ENCODE data around the gene C10orf90.

The C10orf90 gene

DNA sequence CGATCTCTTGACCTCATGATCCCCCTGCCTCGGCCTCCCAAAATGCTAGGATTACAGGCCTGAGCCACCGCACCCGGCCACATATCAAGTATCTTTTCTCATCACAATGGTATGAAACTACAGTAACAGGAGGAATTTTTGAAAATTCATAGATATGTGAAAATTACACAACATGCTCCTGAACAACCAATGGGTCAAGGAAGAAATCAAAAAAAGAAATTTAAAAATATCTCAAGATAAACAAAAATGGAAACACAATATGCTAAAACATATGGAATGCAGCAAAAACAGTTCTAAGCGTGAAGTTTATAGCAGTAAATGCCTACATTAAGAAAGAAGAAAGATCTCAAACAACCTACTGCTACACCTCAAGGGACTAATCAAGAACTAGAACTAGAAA lies 222.4 kb downstream of the C10orf90 start:
- Histone ChIP-seq H3K9ac (ENCODE audit: low read length) (no peak overlapping the region), H2AFZ (ENCODE audit: low read length) (no peak overlapping the region), H3K27me3 (ENCODE audit: insufficient read depth, low read length) (no peaks in the 10 kb centered on the region), H3K4me1 (ENCODE audit: insufficient read depth, low read length, severe bottlenecking) (no peaks in the 10 kb centered on the region), H3K79me2 (ENCODE audit: insufficient read depth, low read length) (no peaks in the 10 kb centered on the region), H4K20me1 (ENCODE audit: insufficient read depth, low read length) (no peaks in the 10 kb centered on the region), H3F3A (ENCODE audit: insufficient read depth, low read length) (no peaks in the 10 kb centered on the region), H3K27ac (ENCODE audit: low read depth, low read length, poor library complexity, severe bottlenecking) (no peak overlapping the region), H3K9me2 (ENCODE audit: low read depth, low read length) (no peaks in the 10 kb centered on the region), H3K36me3 (ENCODE audit: insufficient read depth, low read length) (no peaks in the 10 kb centered on the region), H3K4me3 (ENCODE audit: low read depth, low read length, poor library complexity, severe bottlenecking) (no peak overlapping the region), H3K4me2 (ENCODE audit: low read length) (no peak overlapping the region), H3K9me3 (ENCODE audit: low read length) (no peaks in the 10 kb centered on the region)
- no peak for TF ChIP-seq EZH2 (IDR thresholded peaks at IDR 0.05; ENCODE audit: borderline replicate concordance, low read length)
- TF ChIP-seq, protein P1, sequence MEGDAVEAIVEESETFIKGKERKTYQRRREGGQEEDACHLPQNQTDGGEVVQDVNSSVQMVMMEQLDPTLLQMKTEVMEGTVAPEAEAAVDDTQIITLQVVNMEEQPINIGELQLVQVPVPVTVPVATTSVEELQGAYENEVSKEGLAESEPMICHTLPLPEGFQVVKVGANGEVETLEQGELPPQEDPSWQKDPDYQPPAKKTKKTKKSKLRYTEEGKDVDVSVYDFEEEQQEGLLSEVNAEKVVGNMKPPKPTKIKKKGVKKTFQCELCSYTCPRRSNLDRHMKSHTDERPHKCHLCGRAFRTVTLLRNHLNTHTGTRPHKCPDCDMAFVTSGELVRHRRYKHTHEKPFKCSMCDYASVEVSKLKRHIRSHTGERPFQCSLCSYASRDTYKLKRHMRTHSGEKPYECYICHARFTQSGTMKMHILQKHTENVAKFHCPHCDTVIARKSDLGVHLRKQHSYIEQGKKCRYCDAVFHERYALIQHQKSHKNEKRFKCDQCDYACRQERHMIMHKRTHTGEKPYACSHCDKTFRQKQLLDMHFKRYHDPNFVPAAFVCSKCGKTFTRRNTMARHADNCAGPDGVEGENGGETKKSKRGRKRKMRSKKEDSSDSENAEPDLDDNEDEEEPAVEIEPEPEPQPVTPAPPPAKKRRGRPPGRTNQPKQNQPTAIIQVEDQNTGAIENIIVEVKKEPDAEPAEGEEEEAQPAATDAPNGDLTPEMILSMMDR (IDR thresholded peaks at IDR 0.05; ENCODE audit: low read length): no peak

DNA sequence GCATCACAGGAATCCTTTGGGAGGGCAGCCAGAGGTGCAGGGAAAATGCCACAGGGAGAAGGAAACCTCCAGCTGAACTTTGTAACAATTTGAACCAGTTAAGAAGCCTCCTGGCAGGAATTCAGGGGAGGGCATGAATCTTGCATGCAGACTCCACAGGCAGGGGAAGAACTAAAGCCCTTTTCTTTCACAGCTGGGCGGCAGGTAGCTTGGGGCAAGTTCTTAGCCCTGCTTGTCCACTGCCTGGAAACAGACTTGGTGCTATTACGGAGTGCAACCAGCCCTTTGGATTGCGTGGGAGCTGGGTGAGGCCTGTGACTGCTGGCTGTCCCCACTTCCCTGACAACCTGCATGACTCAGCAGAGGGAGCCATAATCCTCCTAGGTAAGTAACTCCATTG lies 230.6 kb downstream of the C10orf90 start:
- Histone ChIP-seq H3K36me3 (ENCODE audit: insufficient read depth, low read length) (no peaks in the 10 kb centered on the region), H3K9me2 (ENCODE audit: low read depth, low read length) (no peaks in the 10 kb centered on the region), H3K27me3 (ENCODE audit: insufficient read depth, low read length) (no peaks in the 10 kb centered on the region), H4K20me1 (ENCODE audit: insufficient read depth, low read length) (no peaks in the 10 kb centered on the region), H3K9me3 (ENCODE audit: low read length) (no peaks in the 10 kb centered on the region), H3K9ac (ENCODE audit: low read length) (no peak overlapping the region), H3K79me2 (ENCODE audit: insufficient read depth, low read length) (no peaks in the 10 kb centered on the region), H2AFZ (ENCODE audit: low read length) (no peak overlapping the region), H3F3A (ENCODE audit: insufficient read depth, low read length) (no peaks in the 10 kb centered on the region), H3K4me2 (ENCODE audit: low read length) (no peak overlapping the region), H3K27ac (ENCODE audit: low read depth, low read length, poor library complexity, severe bottlenecking) (no peak overlapping the region), H3K4me1 (ENCODE audit: insufficient read depth, low read length, severe bottlenecking) (no peaks in the 10 kb centered on the region), H3K4me3 (ENCODE audit: low read depth, low read length, poor library complexity, severe bottlenecking) (no peak overlapping the region)
- TF ChIP-seq EZH2 (IDR thresholded peaks at IDR 0.05; ENCODE audit: borderline replicate concordance, low read length): no peak
- TF ChIP-seq, protein P1 (IDR thresholded peaks at IDR 0.05; ENCODE audit: low read length): no peak

DNA sequence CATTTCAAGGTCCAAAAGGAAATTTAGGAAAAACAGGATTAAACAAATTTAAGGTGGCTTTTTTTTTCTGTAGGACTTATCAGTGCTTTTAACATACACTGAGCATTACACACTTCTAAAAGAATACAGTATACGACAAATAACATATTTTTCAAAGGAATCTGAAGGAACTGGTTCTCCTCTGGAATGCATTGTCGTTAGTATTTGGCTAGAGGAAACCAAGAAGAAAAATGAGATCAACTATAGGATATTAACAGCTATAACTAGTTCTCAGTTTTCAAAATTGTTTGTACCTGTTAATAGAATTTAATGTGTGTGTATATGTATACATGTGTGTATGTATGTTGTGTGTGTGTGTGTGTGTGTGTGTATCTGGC lies 232.1 kb downstream of the C10orf90 start:
- Histone ChIP-seq H3K9me3 (ENCODE audit: low read length) (no peaks in the 10 kb centered on the region), H3K4me2 (ENCODE audit: low read length) (no peak overlapping the region), H4K20me1 (ENCODE audit: insufficient read depth, low read length) (no peaks in the 10 kb centered on the region), H3K27ac (ENCODE audit: low read depth, low read length, poor library complexity, severe bottlenecking) (no peak overlapping the region), H3K27me3 (ENCODE audit: insufficient read depth, low read length) (no peaks in the 10 kb centered on the region), H3K79me2 (ENCODE audit: insufficient read depth, low read length) (no peaks in the 10 kb centered on the region), H3K4me1 (ENCODE audit: insufficient read depth, low read length, severe bottlenecking) (no peaks in the 10 kb centered on the region), H3K4me3 (ENCODE audit: low read depth, low read length, poor library complexity, severe bottlenecking) (no peak overlapping the region), H3F3A (ENCODE audit: insufficient read depth, low read length) (no peaks in the 10 kb centered on the region), H3K9me2 (ENCODE audit: low read depth, low read length) (no peaks in the 10 kb centered on the region), H3K9ac (ENCODE audit: low read length) (no peak overlapping the region), H3K36me3 (ENCODE audit: insufficient read depth, low read length) (no peaks in the 10 kb centered on the region), H2AFZ (ENCODE audit: low read length) (no peak overlapping the region)
- no peak for TF ChIP-seq EZH2 (IDR thresholded peaks at IDR 0.05; ENCODE audit: borderline replicate concordance, low read length)
- TF ChIP-seq, protein P1 (IDR thresholded peaks at IDR 0.05; ENCODE audit: low read length): no peak
